GOT3 (cell line): ENCODE results near the gene NEB.

Experiments
- DNase-seq: peaks from one replicate; lab custom pipeline; 2025; ENCODE audit warnings: mixed read lengths; lab: John Stamatoyannopoulos, UW

Gene NEB

DNA sequence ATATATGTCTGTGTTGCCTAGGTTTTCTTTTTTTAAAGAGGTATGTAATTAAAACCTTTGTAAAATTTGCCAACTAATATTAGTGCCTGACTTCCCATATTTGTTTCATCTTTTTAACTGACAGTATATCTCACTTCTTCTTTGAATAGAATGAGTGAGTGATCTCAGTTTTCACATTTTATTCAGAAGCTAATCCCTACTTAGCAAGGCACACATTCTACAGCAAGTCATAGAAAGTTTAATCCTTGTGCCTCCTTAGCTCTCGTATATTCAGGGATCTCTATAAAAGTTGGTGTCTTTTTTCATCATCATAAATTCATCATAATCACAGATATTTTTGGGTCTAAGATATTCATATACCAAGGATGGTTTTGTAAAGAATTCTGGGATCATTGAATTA lies 258.0 kb downstream of the NEB start:
- no peak for DNase-seq

- no peak for DNase-seq
Observed at GRCh38 chr2:151475071-151475470, 259.2 kb downstream of the NEB start.

DNA sequence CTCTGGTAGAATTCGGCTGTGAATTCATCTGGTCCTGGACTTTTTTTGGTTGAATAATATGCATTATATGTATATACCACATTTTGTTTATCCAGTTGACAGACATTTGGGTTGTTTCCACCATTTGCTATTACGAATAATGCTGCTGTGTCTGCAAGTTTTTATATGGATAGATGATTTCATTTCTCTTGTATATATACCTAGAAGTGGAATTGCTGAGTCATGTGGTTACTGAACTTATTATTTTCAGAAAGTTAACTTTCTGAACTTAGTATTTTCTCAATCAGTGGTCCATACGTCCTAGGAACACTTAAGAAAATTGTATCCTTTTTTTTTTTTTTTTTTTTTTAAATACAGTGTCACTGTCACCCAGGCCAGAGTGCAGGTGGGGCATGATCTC lies 261.3 kb downstream of the NEB start:
- no peak for DNase-seq

DNA sequence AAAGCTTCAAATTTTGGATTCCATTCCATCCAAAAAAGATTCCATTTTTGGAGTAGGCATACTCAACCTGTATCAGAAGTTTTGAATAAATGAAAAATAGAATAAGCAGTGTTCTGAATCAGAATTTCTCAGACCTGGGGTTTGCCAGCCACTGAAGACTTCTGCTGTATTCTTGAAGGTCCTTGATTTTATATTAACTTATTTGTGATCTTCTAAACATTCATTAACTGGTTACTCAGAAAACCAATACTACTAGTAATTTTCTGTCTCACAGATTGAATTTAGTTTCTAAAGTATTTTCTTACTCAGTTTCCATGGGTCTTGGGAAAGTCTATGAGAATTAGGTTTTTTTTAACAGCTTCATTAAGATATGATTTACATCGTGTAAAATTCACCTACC lies 263.7 kb downstream of the NEB start:
- no peak for DNase-seq

DNA sequence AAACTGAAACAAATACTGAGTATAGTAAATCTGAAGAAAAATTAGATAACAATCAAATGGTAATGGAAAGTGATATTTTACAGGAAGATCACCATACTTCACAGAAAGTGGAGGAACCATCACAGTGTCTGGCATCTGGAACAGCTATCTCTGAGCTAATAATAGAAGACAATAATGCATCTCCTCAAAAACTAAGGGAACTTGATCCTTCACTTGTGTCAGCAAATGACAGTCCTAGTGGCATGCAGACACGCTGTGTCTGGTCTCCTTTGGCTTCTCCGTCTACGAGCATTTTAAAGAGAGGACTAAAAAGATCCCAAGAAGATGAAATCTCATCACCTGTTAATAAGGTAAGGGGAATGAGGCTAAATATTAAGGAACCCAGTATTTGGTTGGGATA lies 268.5 kb downstream of the NEB start:
- no peak for DNase-seq

- DNase-seq: no peak
Observed at GRCh38 chr2:151459358-151459757, 274.9 kb downstream of the NEB start.

GRCh38 chr2:151439127-151439526 lies 295.1 kb downstream of the NEB start:
- no peak for DNase-seq

- no peak for DNase-seq
Observed at GRCh38 chr2:151438506-151438905, 295.8 kb downstream of the NEB start.

DNA sequence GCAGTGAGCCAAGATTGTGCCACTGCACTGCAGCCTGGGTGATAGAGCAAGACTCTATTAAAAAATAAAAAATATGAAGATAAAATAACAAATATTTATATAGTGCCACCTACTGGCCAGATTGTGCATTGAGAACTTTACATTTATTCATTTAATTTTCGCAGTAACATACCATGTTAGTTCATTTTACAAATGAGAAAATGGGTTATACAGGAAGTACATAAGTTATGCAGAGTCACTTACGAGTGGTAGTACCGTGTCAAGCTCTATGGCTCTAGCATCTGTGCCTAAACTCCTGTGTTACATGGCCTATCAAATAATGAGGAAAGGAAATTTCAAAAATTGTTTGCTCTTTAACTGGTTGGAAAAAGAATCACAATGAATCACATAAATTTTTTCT lies 296.6 kb downstream of the NEB start:
- DNase-seq: no peak
